ENCODE measurements around the gene KRT9.
"Not testable (repeated sequence)": the region's sequence is repeated elsewhere in the genome, so short reads cannot be mapped to it uniquely, and the experiment has no call there.

The KRT9 gene, protein sequence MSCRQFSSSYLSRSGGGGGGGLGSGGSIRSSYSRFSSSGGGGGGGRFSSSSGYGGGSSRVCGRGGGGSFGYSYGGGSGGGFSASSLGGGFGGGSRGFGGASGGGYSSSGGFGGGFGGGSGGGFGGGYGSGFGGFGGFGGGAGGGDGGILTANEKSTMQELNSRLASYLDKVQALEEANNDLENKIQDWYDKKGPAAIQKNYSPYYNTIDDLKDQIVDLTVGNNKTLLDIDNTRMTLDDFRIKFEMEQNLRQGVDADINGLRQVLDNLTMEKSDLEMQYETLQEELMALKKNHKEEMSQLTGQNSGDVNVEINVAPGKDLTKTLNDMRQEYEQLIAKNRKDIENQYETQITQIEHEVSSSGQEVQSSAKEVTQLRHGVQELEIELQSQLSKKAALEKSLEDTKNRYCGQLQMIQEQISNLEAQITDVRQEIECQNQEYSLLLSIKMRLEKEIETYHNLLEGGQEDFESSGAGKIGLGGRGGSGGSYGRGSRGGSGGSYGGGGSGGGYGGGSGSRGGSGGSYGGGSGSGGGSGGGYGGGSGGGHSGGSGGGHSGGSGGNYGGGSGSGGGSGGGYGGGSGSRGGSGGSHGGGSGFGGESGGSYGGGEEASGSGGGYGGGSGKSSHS

DNA sequence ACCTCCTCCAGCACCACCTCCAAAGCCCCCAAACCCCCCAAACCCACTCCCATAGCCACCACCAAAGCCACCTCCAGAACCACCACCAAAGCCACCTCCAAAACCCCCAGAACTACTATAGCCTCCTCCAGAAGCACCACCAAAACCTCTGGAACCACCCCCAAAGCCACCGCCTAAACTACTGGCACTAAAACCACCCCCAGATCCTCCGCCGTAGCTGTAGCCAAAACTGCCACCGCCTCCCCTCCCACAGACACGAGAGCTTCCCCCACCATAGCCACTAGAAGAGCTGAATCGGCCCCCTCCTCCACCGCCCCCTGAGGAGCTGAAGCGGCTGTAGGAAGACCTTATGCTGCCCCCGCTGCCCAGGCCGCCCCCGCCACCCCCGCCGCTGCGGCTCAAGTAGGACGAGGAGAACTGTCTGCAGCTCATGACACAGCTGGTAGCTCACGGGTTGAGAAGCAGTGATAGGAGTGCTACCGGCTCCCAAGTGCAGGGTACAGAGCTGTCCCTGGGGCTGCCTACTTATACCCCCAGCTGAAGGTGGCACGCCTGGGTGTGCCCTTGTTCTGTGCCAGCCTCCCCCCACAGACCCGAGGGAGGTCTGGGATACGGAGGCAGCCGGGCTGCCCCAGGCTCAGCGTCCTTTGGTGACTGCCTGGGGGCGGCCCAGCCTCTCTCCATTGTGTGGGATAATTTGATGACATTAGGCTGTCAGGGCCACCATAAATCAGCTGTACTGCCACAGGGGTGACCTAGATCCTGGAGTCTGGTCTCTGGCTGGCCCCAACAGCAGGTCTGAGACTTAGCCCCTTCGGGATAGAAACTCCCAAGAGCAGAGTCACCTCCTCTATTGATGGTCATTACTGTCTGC, at the start of gene KRT9:
TSS of gene KRT9 (minus strand) at position 499 of the 874 bp plus-strand sequence. CDS start at position 432, 67 bp downstream.
- no peak for DNase-seq (ENCODE audit: low read depth in 2 of 2)

GRCh38 chr17:41621435-41621817, 49.6 kb upstream of the KRT9 start:
- DNase-seq (ENCODE audit: low read depth in 2 of 2): not testable (repeated sequence)

- no peak for DNase-seq (ENCODE audit: low read depth in 2 of 2)
Observed at GRCh38 chr17:41620583-41621434, 49.0 kb upstream of the KRT9 start.

- DNase-seq (ENCODE audit: low read depth in 2 of 2): not testable (repeated sequence)
Observed at GRCh38 chr17:41619927-41620582, 48.2 kb upstream of the KRT9 start.

DNA sequence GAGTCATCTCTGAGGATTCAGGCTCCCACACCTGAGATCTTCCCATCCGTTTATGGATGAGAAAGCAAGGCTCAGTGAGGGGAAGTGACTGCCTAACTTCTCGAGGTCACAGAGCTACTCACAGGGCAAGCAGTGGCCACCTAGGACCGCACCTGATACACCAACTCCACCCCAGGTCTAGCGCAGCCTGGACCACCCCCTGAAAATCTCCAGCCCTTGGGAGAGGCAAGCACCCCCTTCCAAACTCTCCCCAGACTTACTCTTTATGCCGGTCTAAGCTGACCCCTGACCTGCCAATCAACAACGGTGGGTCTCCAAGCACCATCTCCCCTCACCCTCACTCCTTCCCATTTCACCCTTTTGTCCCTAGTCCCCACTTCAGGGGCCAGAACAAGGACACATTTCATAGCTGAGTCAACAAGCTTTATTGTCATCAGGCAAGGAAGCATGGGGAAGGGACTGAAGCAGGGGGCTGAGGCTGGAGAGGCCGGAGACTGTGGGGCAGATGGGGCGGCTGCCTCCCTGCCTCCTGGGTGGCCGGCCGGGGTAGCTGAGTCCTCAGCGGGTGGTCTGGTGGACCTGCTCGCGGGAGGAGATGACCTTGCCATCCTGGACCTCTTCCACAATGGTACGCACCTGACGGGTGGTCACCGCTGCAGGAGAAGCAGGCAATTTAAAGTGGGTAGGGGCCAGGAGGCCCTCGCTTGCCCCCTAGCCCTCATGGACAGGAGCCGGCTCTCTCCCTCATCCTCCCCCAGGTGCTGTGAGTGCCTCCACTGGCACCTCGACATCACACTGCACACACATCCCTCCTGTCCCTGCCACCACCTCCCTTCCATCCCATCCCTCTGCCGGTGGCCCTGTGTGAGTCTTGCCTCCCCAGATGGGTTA, 47.4 kb upstream of the KRT9 start:
- no peak for DNase-seq (ENCODE audit: low read depth in 2 of 2)

DNA sequence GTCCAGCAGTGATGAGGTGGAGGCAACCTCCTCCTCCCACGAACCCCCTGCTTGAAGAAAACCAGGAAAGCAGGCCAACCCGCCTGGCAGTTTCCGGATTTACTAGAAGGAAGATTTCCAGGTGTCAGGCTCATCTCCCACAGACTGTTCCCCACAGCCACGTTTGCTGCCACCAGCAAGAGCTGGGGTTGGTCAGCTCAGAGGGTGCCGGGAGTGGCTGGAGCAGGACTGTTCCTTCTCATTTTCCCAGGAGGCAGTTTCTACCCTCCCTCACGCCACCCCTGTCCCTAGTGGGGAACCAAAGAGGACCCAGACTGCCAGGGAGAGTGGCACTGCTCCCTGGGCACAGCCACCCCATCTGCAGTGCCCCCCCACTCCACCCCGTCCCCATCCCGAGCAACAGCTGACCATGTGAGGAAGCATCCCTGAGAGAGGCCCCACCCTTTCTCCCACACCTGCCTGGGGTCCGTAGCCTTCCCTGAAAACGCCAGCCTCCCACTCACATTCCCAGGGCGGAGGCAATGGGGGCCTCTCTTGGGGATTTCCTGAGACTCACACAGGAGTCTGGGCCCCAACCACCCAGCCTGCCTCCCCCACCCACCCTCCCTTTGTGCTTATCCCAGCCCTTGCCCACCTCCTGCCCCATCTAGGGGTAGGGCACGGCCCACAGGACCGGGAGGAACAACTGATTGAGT, 46.6 kb upstream of the KRT9 start:
- DNase-seq (ENCODE audit: low read depth in 2 of 2): no peak

- DNase-seq (ENCODE audit: low read depth in 2 of 2): no peak
Observed at GRCh38 chr17:41617698-41618097, 45.8 kb upstream of the KRT9 start.

GRCh38 chr17:41617136-41617535, 45.3 kb upstream of the KRT9 start:
- no peak for DNase-seq (ENCODE audit: low read depth in 2 of 2)

- not testable (repeated sequence) for DNase-seq (ENCODE audit: low read depth in 2 of 2)
Observed at GRCh38 chr17:41616486-41616885, 44.6 kb upstream of the KRT9 start.

GRCh38 chr17:41615454-41615853, 43.6 kb upstream of the KRT9 start:
- no peak for DNase-seq (ENCODE audit: low read depth in 2 of 2)

DNA sequence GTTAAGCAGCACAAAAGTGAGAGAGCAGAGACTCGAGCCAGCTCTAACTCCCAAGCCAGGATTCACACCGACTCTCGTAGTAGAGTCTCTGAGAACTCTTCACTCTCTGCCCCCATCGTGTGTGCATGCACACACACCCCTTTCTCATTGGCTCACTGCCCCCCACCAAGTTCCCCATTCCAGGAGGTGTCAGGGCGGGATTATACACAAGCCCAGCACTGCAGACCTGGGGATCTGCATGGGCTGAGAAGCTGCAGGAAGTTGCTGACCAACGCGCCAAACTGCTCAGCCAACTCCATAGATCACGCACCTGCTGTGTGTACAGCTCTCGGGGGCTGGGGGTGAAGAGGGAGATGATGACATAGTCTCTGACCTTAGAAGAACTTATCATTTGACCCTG, 42.9 kb upstream of the KRT9 start:
- DNase-seq (ENCODE audit: low read depth in 2 of 2): not testable (repeated sequence)

DNA sequence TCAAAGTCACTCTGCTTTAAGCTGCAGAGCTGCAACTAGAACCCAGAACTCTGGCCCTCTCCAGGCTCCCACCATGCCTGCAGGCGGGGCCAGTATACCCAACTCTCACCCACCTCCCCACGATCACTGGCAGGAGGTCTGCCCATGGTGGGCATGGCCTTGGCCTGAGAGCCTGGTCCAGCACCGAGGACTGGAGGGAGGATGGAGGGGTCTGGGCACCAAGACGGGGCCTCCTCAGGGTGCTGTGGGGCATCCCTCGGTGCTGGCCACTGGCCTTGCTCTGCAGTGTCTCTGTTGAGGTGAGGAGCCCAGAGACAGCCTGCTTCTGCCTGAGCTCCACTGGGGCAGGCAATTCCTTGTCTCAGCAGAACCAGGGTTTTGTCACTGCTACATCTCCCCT, 42.2 kb upstream of the KRT9 start:
- no peak for DNase-seq (ENCODE audit: low read depth in 2 of 2)

DNA sequence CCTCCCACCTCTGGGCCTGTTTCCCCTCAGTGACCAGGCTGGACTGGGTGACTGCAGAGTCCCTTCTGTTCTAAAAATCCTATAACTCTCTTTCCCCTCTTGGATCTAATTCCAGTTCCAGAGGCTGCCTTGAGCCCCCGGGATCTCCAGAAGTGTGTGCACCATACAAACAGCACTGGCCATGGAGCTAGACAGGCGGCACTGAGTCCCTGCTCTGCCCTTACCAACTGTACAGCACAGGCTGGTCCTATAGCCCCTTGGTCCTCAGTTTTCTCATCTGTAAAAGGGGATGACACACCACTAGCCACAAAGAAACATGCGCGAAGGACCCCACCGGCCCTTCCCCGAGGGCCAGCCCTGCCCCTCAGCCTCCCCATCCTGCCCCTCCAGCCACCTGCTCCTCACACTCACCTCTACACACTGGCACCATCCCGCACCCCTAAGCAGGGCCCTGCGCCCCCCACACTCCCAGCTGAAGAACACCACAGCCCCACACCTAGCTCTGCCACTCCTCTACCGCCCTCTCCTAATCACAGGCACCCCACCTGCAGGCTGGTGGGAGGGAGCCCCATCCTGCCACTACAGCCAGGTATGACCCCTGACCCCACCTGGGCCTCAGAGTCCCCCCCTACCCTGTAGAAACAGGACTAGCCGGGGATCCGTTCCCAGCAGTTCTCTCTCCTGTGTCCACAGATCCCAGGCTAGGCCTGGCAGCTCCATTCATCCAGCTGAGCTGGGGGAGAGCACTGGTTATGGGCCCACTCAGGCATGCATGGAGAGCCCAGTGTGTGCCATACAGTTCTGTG, 41.6 kb upstream of the KRT9 start:
- no peak for DNase-seq (ENCODE audit: low read depth in 2 of 2)

GRCh38 chr17:41612376-41613160, 40.7 kb upstream of the KRT9 start, which contains the start of gene KRT16:
KRT16 (minus strand) TSS chr17:41612767; CDS start chr17:41612688, 79 bp downstream.
- not testable (repeated sequence) for DNase-seq (ENCODE audit: low read depth in 2 of 2)

- DNase-seq (ENCODE audit: low read depth in 2 of 2): no peak
Observed at GRCh38 chr17:41610965-41611640, 39.2 kb upstream of the KRT9 start.

DNA sequence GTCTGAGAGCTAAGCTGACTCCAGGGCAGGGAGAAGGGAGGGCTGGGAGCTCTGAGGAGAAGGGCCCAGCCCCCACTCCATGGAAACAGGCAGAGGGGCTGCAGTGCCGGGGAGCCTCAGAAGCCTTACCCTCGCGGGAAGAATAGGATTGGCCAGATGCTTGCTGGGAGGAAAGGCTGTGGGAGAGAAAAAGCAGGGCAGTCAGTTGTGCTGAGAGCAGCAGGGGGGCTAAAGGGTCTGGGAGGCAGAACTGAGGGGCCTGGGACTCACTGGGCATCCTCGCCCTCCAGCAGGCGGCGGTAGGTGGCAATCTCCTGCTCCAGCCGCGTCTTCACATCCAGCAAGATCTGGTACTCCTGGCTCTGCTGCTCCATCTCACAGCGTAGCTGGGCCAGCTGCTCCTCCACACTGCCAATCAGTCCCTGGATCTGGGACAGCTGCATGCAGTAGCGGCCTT, 38.2 kb upstream of the KRT9 start:
- not testable (repeated sequence) for DNase-seq (ENCODE audit: low read depth in 2 of 2)

- DNase-seq (ENCODE audit: low read depth in 2 of 2): not testable (repeated sequence)
Observed at GRCh38 chr17:41606930-41607329, 35.1 kb upstream of the KRT9 start.

Data from stimulated activated CD8-positive, alpha-beta memory T cell treated with anti-CD3 and anti-CD28 coated beads, Interleukin-15, amount 100 ng/mL, for 48 hours (primary cell).